GM12801 (cell line): Measurements from ENCODE around the gene AIG1.

Source experiments
- CTCF ChIP-seq: IDR thresholded peaks from one replicate; pipeline ENCODE4 v1.5.1; 2011; ENCODE audit warnings: control low read depth; ENCODE audit not compliant: insufficient read length; ENCODE audit errors: extremely low read depth

The AIG1 gene

GRCh38 chr6:143348531-143348930 lies 287.8 kb downstream of the AIG1 start:
- no peak for TF ChIP-seq CTCF

DNA sequence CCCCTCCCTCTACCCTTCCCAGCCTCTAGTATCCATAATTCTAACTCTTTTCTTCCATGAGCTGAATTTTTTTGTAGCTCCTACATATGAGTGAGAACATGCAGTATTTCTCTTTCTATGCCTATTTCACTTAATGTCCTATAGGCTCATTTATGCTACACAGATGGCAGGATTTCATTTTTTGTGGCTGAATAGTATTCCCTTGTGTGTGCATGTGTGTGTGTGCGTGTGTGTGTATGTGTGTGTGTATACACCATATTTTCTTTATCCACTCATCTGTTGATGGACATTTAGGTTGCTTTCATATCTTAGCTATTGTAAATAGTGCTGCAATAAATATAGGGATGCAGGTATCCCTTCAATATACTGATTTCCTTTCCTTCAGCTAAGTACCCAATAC lies 288.8 kb downstream of the AIG1 start:
- TF ChIP-seq CTCF: no peak

GRCh38 chr6:143356101-143356880 lies 295.6 kb downstream of the AIG1 start:
- no peak for TF ChIP-seq CTCF

GRCh38 chr6:143357152-143357551 lies 296.5 kb downstream of the AIG1 start:
- TF ChIP-seq CTCF: no peak

- TF ChIP-seq CTCF: no peak
Measured at GRCh38 chr6:143357561-143358255, 297.0 kb downstream of the AIG1 start.

- TF ChIP-seq CTCF: no peak
Measured at GRCh38 chr6:143361536-143362191, 301.0 kb downstream of the AIG1 start.

- TF ChIP-seq CTCF: no peak
Measured at GRCh38 chr6:143362192-143362558, 301.5 kb downstream of the AIG1 start.
